SK-N-SH (cell line): Measurements from ENCODE around the gene ALDH9A1. TPM values are rescaled to one million over a fixed set of nuclear protein-coding genes. Genes with fewer than 3 reads are reported as not detected.

Experiments
- CTCF ChIA-PET: fragments of 300-600, 350-600 bp; formaldehyde crosslinking; extraction: SDS; loops from one replicate; lab custom pipeline; 2021; lab: Yijun Ruan, JAX
- POLR2A ChIA-PET: fragments of 350-600 bp; sonication (Branson Sonifier 250); formaldehyde crosslinking; extraction: SDS; loops from one replicate; lab custom pipeline; 2020; ENCODE audit warnings: antibody characterized with exemption, inconsistent platforms; lab: Yijun Ruan, JAX
- DNase-seq: peaks from one replicate; pipeline ENCODE4 v3.0.0; 2012
- H2AFZ ChIP-seq: fragments of 200-600 bp; sonication (generic); 2 replicates; pipeline ENCODE4 v1.8.1; 2016; ENCODE audit warnings: antibody characterized with exemption, mild to moderate bottlenecking, low read depth
- H3F3A ChIP-seq: fragments of 200-600 bp; sonication (generic); replicated peaks from 2 replicates; pipeline ENCODE3; 2016; ENCODE audit warnings: antibody characterized with exemption, mild to moderate bottlenecking; ENCODE audit not compliant: insufficient read depth
- H3K27ac ChIP-seq, 2 experiments: fragments of 200-500 bp in 1 of 2; fragments of 200-600 bp in 1 of 2; sonication (Bioruptor generic) in 1 of 2; sonication (generic), shearing (Covaris generic) in 1 of 2; 2 replicates each; pipeline versions ENCODE4 v1.5.1 to v1.6.1; 2014 to 2016; ENCODE audit warnings: low read depth in 2 of 2, inconsistent platforms in 1 of 2, low read length in 1 of 2, mild to moderate bottlenecking in 1 of 2, mixed read lengths in 1 of 2
- H3K27me3 ChIP-seq: fragments of 200-600 bp; sonication (generic), shearing (Covaris generic); 2 replicates; pipeline ENCODE4 v1.6.1; 2016; ENCODE audit warnings: mixed run types; ENCODE audit not compliant: insufficient read depth
- H3K36me3 ChIP-seq, 2 experiments: fragments of 200-500 bp in 1 of 2; fragments of 200-600 bp in 1 of 2; sonication (Bioruptor generic) in 1 of 2; sonication (generic) in 1 of 2; replicated peaks in 1 of 2; 2 replicates each; pipeline versions ENCODE3 to v1.5.1; 2014 to 2016; ENCODE audit warnings: low read length in 1 of 2, mild to moderate bottlenecking in 1 of 2; ENCODE audit not compliant: insufficient read depth in 2 of 2, control insufficient read depth in 1 of 2
- H3K4me1 ChIP-seq, 2 experiments: fragments of 200-500 bp in 1 of 2; fragments of 200-600 bp in 1 of 2; sonication (Bioruptor generic) in 1 of 2; sonication (generic), shearing (Covaris generic) in 1 of 2; 2 replicates each; pipeline versions ENCODE4 v1.5.1 to v1.6.1; 2014 to 2016; ENCODE audit warnings: low read depth in 1 of 2, low read length in 1 of 2, mixed run types in 1 of 2; ENCODE audit not compliant: insufficient read depth in 2 of 2, control insufficient read depth in 1 of 2
- H3K4me2 ChIP-seq: fragments of 200-600 bp; sonication (generic), shearing (Covaris generic); 2 replicates; pipeline ENCODE4 v1.6.1; 2017; ENCODE audit warnings: mixed run types
- H3K4me3 ChIP-seq, 2 experiments: fragments of 200-500 bp in 1 of 2; fragments of 200-600 bp in 1 of 2; sonication (Bioruptor generic) in 1 of 2; sonication (generic), shearing (Covaris generic) in 1 of 2; 2 replicates each; pipeline versions ENCODE4 v1.5.1 to v1.8.1; 2014 to 2016; ENCODE audit warnings: low read depth in 2 of 2, inconsistent platforms in 1 of 2, low read length in 1 of 2, mild to moderate bottlenecking in 1 of 2, mixed read lengths in 1 of 2, moderate library complexity in 1 of 2
- H3K79me2 ChIP-seq: fragments of 200-600 bp; sonication (generic); 2 replicates; pipeline ENCODE4 v1.8.1; 2017; ENCODE audit warnings: mild to moderate bottlenecking; ENCODE audit not compliant: insufficient read depth
- H3K9ac ChIP-seq: fragments of 200-600 bp; sonication (generic); 2 replicates; pipeline ENCODE4 v1.6.1; 2017; ENCODE audit warnings: mixed run types
- H3K9me2 ChIP-seq: fragments of 200-600 bp; sonication (generic); 2 replicates; pipeline ENCODE4 v1.6.1; 2017; ENCODE audit warnings: mixed run types
- H3K9me3 ChIP-seq: fragments of 200-600 bp; sonication (generic); 2 replicates; pipeline ENCODE4 v1.6.1; 2017; ENCODE audit warnings: mixed run types, mild to moderate bottlenecking, moderate library complexity
- H4K20me1 ChIP-seq: fragments of 200-600 bp; sonication (generic); 2 replicates; pipeline ENCODE4 v1.6.1; 2017; ENCODE audit warnings: mild to moderate bottlenecking, mixed run types; ENCODE audit not compliant: insufficient read depth
- CHD2 ChIP-seq: fragments of 150-350 bp; IDR thresholded peaks from 2 replicates; pipeline ENCODE4 v1.6.1; 2018; ENCODE audit warnings: low read length; ENCODE audit not compliant: partially characterized antibody
- EP300 ChIP-seq, 2 experiments: IDR thresholded peaks; 2 replicates each; pipeline versions ENCODE4 v1.4.0 to v1.6.1; 2012; ENCODE audit warnings: borderline replicate concordance in 1 of 2, low read depth in 1 of 2, low read length in 1 of 2
- FOSL2 ChIP-seq: IDR thresholded peaks from 2 replicates; pipeline ENCODE4 v1.4.0; 2012; ENCODE audit warnings: low read depth, mild to moderate bottlenecking, moderate library complexity, borderline replicate concordance
- FOXJ3 ChIP-seq: sonication (generic); formaldehyde crosslinking; IDR thresholded peaks from 2 replicates; pipeline ENCODE4 v1.5.1; 2020; ENCODE audit warnings: mild to moderate bottlenecking, missing genetic modification reagents
- JUND ChIP-seq: IDR thresholded peaks from 2 replicates; pipeline ENCODE4 v1.4.0; 2012
- MAX ChIP-seq: IDR thresholded peaks from 2 replicates; pipeline ENCODE4 v1.4.0; 2012; ENCODE audit warnings: low read depth
- MEF2A ChIP-seq: IDR thresholded peaks from 2 replicates; pipeline ENCODE4 v1.4.0; 2012; ENCODE audit warnings: low read depth, borderline replicate concordance
- NFIC ChIP-seq: IDR thresholded peaks from 2 replicates; pipeline ENCODE4 v1.4.0; 2012; ENCODE audit warnings: borderline replicate concordance
- RCOR1 ChIP-seq: fragments of 150-350 bp; IDR thresholded peaks from 2 replicates; pipeline ENCODE4 v1.6.1; 2017; ENCODE audit warnings: antibody characterized with exemption, low read length
- REST ChIP-seq: IDR thresholded peaks from 2 replicates; pipeline ENCODE4 v1.6.1; 2012; ENCODE audit warnings: mild to moderate bottlenecking, low read depth, low read length, moderate library complexity
- TCF12 ChIP-seq: IDR thresholded peaks from 2 replicates; pipeline ENCODE4 v1.4.0; 2012
- TEAD4 ChIP-seq: IDR thresholded peaks from 2 replicates; pipeline ENCODE4 v1.4.0; 2012; ENCODE audit warnings: mild to moderate bottlenecking, borderline replicate concordance; ENCODE audit not compliant: insufficient read depth
- USF1 ChIP-seq: IDR thresholded peaks from 2 replicates; pipeline ENCODE4 v1.4.0; 2012; ENCODE audit warnings: low read depth, borderline replicate concordance
- USF2 ChIP-seq: fragments of 150-350 bp; IDR thresholded peaks from 2 replicates; pipeline ENCODE4 v1.6.1; 2017; ENCODE audit warnings: antibody characterized with exemption, low read length, low read depth, borderline replicate concordance
- YY1 ChIP-seq: IDR thresholded peaks from 2 replicates; pipeline ENCODE4 v1.4.0; 2012; ENCODE audit warnings: low read depth, mild to moderate bottlenecking
- WGBS: methylation state at CpG from one replicate; pipeline ENCODE4 v1.1.6; 2017; ENCODE audit warnings: low lambda C conversion rate; 5-methylcytosine and 5-hydroxymethylcytosine counted together
- polyA plus RNA-seq, 3 experiments: library from polyadenylated mRNA; depleted of rRNA; stranded (reverse); fragments of >200 nt; gene quantifications; 2 replicates each; pipeline ENCODE4 v1.2.3, GENCODE V29; 2012

Gene ALDH9A1
- polyA plus RNA-seq, 1 of the 3 experiments (the other 2 are of a cell fraction): 31.3 TPM

- Histone ChIP-seq H4K20me1 (peaks cover 8% of the 10 kb centered on the region; the same call in 1 of the 2 replicates), H3K27ac (no peak overlapping the region), H3K9me3 (no peaks in the 10 kb centered on the region), H3K79me2 (peaks cover 19% of the 10 kb centered on the region), H3K4me1 (peaks cover 3 to 17% of the 10 kb centered on the region in 2 experiments; a peak in 3 of 4 replicates), H3K9ac (no peak overlapping the region), H3F3A (peaks cover 11% of the 10 kb centered on the region), H3K4me2 (no peak overlapping the region), H3K4me3 (no peak overlapping the region), H3K36me3 (peaks cover 0 to 3% of the 10 kb centered on the region in 2 experiments), H3K9me2 (no peaks in the 10 kb centered on the region), H3K27me3 (no peaks in the 10 kb centered on the region), H2AFZ (no peak overlapping the region)
- no peak for DNase-seq
- ChIA-PET CTCF (no interaction called here), POLR2A (no interaction called here)
- 86% methylated on average over 6 of the region's 6 CpGs for WGBS
- TF ChIP-seq CHD2 (no peak), REST (no peak), NFIC (no peak), FOXJ3 (CRISPR knock-in tag) (no peak), USF1 (no peak), MAX (no peak), EP300 (IDR thresholded peaks at IDR 0.05; ENCODE audit: borderline replicate concordance in 1 of 2, low read depth in 1 of 2, low read length in 1 of 2) (no peak), RCOR1 (no peak), TEAD4 (no peak), TCF12 (no peak), YY1 (no peak), MEF2A (no peak), USF2 (no peak), FOSL2 (no peak), JUND (no peak)
These were observed 70.1 kb downstream of the ALDH9A1 start for GRCh38 chr1:165628147-165628822.
